ENCODE measurements around the gene APOA4.
A peak's percentile ranks its signal among the peaks of the same experiment; 100 is the strongest.
"Not testable (repeated sequence)": the region's sequence is repeated elsewhere in the genome, so short reads cannot be mapped to it uniquely, and the experiment has no call there.

The APOA4 gene

DNA sequence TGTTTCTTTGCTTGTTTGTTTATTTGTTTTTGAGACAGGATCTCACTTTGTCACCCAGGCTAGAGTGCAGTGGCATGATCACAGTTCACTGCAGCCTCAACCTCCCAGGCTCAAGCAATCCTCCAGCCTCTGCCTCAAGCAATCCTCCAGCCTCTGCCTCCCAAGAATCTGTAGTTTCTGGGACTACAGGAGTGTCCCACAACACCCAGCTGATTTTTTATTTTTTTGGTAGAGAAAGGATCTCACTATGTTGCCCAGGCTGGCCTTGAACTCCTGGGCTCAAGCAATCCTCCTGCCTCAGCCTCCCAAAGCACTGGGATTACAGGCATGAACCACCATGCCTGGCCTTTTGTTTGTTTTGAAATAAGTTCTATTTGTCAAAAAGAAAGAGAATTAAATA lies 21.4 kb downstream of the APOA4 start:
- not testable (repeated sequence) for DNase-seq (ENCODE audit: low read depth in 2 of 2)

- DNase-seq (ENCODE audit: low read depth in 2 of 2) = no peak
These were observed 22.5 kb downstream of the APOA4 start for GRCh38 chr11:116800610-116801009.

DNA sequence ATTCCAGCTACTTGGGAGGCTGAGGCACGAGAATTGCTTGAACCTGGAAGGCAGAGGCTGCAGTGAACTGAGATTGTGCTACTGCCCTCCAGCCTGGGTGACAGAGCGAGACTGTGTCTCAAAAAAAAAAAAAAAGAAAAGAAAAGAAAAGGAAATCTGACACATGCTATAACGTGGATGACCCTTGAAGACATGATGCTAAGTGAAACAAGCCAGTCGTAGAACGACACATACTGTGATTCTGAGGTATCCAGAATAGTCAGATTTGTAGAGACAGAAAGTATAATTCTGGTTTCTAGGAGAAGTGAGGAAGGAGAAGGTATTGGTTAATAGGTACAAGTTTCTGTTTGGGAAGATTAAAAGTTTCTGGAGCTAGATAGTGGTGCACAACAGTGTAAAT lies 24.7 kb downstream of the APOA4 start:
- DNase-seq (ENCODE audit: low read depth in 2 of 2) = no peak

GRCh38 chr11:116797816-116798215 lies 25.3 kb downstream of the APOA4 start:
- DNase-seq (ENCODE audit: low read depth in 2 of 2) = no peak

GRCh38 chr11:116796548-116796947 lies 26.6 kb downstream of the APOA4 start:
- DNase-seq (ENCODE audit: low read depth in 2 of 2) = no peak

DNA sequence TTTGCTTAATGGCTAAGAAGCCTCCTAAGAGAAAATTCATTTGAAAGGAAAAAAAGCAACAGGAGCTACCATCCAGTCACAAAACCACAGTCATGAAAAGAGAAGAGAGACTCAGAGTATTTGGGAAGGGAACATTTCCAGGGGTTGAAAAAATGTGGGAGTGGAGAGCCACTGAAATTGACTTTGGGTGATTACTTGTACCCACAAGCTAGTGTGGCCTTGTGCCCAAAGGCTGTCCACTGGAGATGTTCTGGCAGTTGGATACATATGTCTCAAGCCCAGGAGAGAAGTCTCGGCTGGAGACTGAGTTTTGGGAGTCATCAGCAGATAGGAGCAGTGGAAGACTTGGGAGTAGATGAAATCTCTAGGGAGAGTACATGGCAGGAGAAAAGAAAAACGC lies 28.3 kb downstream of the APOA4 start:
- DNase-seq (ENCODE audit: low read depth in 2 of 2) = no peak

- no peak for DNase-seq (ENCODE audit: low read depth in 2 of 2)
These were observed 29.4 kb downstream of the APOA4 start for GRCh38 chr11:116793772-116794097.

DNA sequence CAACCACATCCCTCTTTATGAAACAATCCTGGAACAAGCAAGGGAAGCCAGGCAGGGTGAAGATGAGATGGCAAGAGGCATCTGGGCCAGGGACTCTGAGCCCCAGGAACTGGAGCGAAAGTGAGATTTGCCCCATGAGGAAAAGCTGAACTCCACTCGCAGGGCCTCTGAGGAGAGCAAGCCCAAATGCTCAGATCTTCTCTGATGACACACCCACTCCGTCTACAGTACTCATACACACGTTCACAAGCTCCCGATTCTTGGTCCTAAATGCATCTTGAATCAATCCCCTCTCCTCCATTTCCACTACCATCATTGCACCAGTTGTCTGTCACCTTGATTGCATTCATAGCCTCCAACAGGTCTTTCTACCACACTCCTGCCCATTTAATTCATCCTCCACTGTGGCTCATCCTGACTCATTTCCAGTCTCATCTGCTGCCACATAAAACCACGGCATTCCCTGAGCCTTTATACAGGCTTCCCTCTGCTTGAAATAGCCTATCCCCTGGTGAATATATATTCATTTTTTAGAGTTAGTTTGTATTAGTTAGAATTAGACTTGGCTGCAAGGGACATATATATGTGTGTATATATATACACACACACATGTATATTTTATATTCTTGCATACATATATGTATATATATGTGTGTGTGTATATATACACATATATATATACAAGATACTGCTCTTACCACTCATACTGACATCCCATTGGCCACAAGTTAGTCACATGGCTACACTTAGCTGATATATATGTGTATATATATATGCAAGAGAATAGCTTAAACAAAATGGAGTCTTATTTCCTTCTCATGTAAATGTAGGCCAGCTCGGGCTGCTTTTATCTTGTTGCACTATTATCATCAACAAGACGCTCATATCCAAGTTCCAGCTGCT lies 30.0 kb downstream of the APOA4 start:
- DNase-seq (ENCODE audit: low read depth in 2 of 2) = no peak

DNA sequence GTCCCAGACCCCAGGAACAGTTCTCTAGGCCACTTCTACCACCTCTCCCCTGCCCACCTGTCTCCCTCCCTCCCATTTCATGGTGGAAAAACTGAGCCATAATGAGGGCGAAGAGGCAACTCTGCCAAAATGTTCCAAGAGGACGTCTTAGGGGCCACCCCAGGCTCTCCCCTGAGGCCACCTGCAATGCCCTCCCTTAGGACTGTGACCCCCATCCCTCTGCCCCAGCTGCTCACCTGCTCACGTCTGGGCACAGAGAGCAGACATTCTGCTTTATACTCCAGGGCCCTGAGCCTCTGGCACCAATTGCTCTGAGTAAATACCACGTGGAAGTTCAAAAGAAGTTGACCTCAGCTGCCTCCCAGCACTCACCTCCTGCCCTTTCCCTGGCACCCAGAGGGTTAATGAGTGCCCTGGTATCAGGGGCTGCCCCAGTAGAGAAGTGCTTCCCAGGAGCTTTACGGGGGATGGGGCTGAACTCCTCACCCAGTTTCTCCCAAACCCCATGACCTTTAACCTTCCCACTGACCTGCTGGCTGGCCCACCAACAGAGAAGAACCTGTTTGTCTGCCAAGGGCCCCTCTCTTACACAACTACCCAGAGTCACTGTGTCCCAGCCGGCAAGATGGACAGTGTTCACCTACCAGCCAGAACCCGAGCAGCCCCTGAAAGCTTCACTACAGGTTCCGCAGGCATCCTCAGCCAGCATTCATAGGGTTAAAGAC lies 30.8 kb downstream of the APOA4 start:
- DNase-seq (ENCODE audit: low read depth in 2 of 2) = no peak

DNA sequence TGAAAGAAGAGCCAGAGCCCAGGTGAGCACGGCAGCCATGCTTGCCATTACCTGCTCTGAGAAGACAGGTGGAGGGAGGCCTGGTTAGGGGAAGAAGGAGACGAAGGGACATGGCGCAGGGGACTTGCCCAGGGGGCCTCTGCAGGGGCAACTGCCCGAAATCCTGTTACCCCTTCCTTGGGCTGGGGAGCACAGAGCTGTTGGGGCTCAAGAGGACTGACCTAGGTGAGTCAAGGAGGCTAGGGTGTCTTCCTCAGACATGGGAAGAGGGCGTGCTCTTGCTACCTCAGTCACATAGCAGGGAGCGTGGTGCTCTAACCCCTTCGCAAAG lies 31.3 kb downstream of the APOA4 start, which contains the start of gene APOA5:
TSS of gene APOA5 (minus strand) at position 67 of the 331 bp plus-strand sequence. CDS start at position 48, 19 bp downstream.
- no peak for DNase-seq (ENCODE audit: low read depth in 2 of 2)

DNA sequence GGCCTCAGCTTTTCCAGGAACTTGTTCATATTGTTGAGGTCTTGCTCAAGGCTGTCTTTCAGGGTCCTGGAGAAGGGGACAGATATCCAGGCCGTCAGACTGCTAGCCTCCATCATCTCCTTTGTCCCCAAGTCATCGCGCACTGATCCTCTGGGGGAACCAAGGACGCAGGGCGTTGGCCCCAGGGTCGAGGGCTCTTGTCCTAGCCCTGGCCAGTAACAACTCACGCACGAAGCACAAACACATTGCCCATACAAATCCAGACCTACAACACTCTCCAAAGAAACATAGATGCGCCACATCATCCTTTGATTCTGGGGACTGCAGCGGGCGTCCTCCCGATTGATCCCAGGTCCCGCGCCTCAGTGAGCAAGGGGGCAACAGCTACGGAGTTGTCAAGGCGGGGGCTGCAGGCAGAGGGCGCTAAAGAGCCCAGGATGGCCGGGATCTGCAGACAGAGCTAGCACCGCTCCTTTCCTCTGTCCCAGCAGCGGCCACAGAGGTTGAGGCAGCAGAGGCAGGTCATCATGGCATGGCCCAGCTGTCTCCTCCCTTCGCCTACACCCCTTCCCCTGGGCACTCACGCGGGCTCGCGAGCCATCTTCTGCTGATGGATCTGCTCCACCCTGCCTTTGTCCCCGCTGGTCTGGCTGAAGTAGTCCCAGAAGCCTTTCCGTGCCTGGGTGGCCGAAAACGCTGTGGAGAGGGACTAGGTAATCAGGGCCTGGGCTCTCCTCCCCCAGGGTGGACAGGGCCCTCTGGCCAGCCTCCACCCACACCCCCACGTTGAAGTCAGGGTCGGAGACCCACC lies 31.9 kb downstream of the APOA4 start:
- DNase-seq (ENCODE audit: low read depth in 2 of 2) = peak; percentile 66 to 70

GRCh38 chr11:116790167-116791001 lies 32.7 kb downstream of the APOA4 start:
- DNase-seq (ENCODE audit: low read depth in 2 of 2) = no peak

- DNase-seq (ENCODE audit: low read depth in 2 of 2) = no peak
These were observed 34.1 kb downstream of the APOA4 start for GRCh38 chr11:116788975-116789374.

DNA sequence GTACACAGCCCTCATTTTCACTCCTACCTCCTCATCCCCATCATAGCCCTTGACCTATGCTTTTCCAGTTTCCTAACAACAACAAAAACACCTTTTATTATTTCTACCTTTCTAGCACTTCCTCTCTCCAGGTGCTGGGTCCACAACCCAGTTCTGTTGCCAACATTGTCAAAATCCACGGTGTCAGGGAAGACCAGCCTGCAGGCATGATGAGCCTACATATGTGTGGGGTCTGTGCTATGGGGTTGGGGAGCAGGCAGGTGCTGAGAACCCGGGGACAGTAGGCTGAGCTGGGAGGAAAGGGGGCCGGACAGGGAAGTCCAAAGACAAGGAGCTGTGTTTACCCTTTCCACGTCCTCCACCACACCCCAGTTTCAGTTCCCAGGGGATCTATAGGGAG lies 34.6 kb downstream of the APOA4 start:
- DNase-seq (ENCODE audit: low read depth in 2 of 2) = no peak

DNA sequence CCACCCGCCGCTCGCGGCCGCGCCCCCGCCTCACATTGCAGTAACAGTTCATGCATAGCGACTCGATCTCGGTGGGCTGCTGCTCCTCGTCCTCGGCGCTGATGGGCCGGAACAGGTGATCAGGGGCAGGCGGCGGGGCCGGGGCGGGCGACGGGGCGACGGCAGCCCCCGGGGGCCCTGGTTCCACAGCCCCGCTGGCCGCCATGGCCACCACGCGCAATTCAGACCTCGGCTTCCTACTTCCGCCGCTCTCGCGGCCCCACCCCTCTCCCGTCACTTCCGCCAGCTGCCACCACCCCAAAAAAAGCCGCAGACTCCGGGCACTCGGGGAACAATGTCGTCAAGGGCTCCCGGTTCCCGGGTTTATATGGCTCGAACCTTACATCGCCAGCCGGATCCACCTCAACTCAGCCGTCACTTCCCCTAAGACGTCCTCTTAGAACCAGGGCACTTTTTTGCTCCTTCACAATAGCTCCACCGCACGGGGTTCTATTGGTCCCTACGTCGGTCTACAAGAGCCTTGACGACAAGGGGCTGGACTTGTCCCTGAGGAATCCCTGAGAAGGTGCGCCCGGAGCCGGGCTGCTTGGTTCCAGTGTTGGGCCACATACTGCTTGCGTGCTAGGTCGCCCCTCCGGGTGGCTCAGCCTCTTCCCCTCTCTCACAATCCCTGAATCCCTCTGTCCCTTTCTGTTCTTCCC lies 35.2 kb downstream of the APOA4 start, which contains the start of gene ZPR1:
TSS of gene ZPR1 (minus strand) at position 238 of the 701 bp plus-strand sequence. CDS start at position 205, 33 bp downstream.
- peak; percentile 67 to 78 for DNase-seq (ENCODE audit: low read depth in 2 of 2)

DNA sequence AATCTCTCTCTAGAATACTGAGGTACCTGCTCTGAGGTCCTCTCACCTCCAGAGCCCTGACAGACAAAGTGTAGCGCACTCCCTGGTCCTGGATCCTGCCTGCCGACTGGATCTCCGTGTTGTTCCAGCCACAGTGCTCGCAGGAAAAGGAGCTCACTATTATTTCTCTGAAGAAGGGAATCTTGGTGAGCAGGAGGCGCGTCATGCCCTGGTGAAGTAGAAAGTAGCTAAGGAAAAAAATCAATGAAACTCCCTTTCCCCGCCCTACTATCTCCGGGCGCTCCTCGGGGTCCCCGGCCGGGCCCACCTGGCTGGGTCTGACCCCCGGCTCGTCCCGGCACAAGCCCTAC lies 35.7 kb downstream of the APOA4 start:
- DNase-seq (ENCODE audit: low read depth in 2 of 2) = no peak

- DNase-seq (ENCODE audit: low read depth in 2 of 2) = no peak
These were observed 36.1 kb downstream of the APOA4 start for GRCh38 chr11:116786966-116787365.

DNA sequence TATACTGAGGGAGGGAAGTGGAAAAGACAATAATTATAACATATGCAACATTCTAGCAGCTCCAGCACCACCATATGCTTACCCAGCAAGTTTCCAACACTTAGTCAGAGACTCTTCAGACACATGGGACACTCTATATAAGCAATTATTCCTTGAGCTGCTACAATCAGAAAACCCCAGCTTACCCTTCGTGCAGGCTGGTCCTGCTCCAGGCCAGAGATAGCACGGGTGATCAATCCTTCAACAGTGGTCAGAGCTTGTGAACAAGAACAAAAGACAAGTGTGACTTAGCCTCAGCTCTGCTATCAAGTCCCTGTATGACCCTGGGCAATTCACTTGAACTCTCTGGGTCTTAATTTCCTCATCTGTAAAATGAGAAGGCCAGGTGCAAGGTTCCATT lies 36.8 kb downstream of the APOA4 start:
- DNase-seq (ENCODE audit: low read depth in 2 of 2) = no peak

- no peak for DNase-seq (ENCODE audit: low read depth in 2 of 2)
These were observed 40.4 kb downstream of the APOA4 start for GRCh38 chr11:116782728-116783127.

DNA sequence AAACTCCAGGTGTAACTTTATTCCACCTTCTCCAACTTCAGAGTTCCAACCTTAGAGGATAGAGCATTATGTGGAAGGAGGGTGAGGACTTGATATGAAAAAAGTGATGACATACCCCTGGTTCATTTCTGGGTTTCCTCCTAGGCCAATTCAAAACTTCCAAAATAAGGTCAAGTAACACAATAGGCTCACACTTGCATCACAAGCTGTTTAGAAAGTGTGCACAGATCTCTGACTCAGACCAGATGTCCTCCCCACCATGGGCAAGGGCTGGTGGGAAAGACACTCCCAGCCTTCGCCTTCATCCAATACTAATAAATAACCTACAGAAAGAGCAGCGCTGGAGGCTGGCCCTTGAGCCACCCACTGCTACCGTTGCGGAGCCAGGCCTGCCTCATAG lies 44.5 kb downstream of the APOA4 start:
- no peak for DNase-seq (ENCODE audit: low read depth in 2 of 2)

GRCh38 chr11:116777056-116777455 lies 46.0 kb downstream of the APOA4 start:
- DNase-seq (ENCODE audit: low read depth in 2 of 2) = no peak

Data from activated CD4-positive, alpha-beta T cell treated with anti-CD3 and anti-CD28 coated beads for 24 hours (primary cell).